HCT116 (cell line): ENCODE data around the gene AIMP1. TPM values are rescaled to one million over a fixed set of nuclear protein-coding genes. Genes with fewer than 3 reads are reported as not detected.

Experiments used
- ATAC-seq: fragments of 200-7000 bp; cut with Tn5 transposase; 2 replicates; pipeline ENCODE4 v1.9.1; 2020; ENCODE audit warnings: mild to moderate bottlenecking, moderate library complexity
- BruUV-seq: library from RNA; stranded (reverse); fragments of 400-500 nt; replicated peaks from 2 replicates; lab custom pipeline; 2021; lab: Mats Ljungman, UMichigan
- CTCF ChIA-PET: fragments of 300-600 bp; sonication (Branson Sonifier 250); formaldehyde crosslinking; loops from one replicate; lab custom pipeline; 2021; ENCODE audit warnings: antibody characterized with exemption; lab: Charles Lee
- POLR2A ChIA-PET: fragments of 300-600, 350-600 bp; sonication (Branson Sonifier 250); formaldehyde crosslinking; loops from one replicate; lab custom pipeline; 2021; ENCODE audit warnings: antibody characterized with exemption; lab: Charles Lee
- RAD21 ChIA-PET, 2 experiments: fragments of 300-600 bp; sonication (Branson Sonifier 250); formaldehyde crosslinking; loops; one replicate each; lab custom pipeline; 2023; ENCODE audit warnings: low total read pairs in 2 of 2; ENCODE audit not compliant: uncharacterized antibody in 2 of 2, unreplicated experiment in 2 of 2, low non-redundant PET in 1 of 2; lab: Charles Lee
- DNase-seq: peaks from one replicate; pipeline ENCODE4 v3.0.0-alpha.2; 2010; ENCODE audit warnings: low read depth, low spot score
- H2AFZ ChIP-seq: fragments of 200-600 bp; shearing (Covaris generic), sonication (generic); 2 replicates; pipeline ENCODE4 v1.6.1; 2017; ENCODE audit warnings: low read depth, mixed run types, mixed read lengths, antibody characterized with exemption, low read length; ENCODE audit not compliant: poor library complexity, severe bottlenecking
- H3K27ac ChIP-seq: 2 replicates; pipeline ENCODE4 v1.5.1; 2012; ENCODE audit warnings: low read depth, low read length
- H3K27me3 ChIP-seq: fragments of 200-600 bp; sonication (generic); 2 replicates; pipeline ENCODE4 v1.6.1; 2016; ENCODE audit warnings: mixed run types, low read length, mixed read lengths; ENCODE audit not compliant: insufficient read depth
- H3K36me3 ChIP-seq, 2 experiments: fragments of 200-500 bp in 1 of 2; fragments of 200-600 bp in 1 of 2; sonication (Bioruptor generic) in 1 of 2; sonication (generic) in 1 of 2; 2 replicates each; pipeline versions ENCODE4 v1.5.1 to v1.6.1; 2014 to 2016; ENCODE audit warnings: low read length in 2 of 2, inconsistent platforms in 1 of 2, mixed read lengths in 1 of 2, mixed run types in 1 of 2; ENCODE audit not compliant: insufficient read depth in 2 of 2, control insufficient read depth in 1 of 2
- H3K4me1 ChIP-seq, 2 experiments: fragments of 200-600 bp in 1 of 2; sonication (generic) in 1 of 2; 2 replicates each; pipeline versions ENCODE4 v1.5.1 to v1.6.1; 2012 to 2017; ENCODE audit warnings: low read length in 2 of 2, inconsistent platforms in 1 of 2, mild to moderate bottlenecking in 1 of 2, mixed read lengths in 1 of 2, mixed run types in 1 of 2, moderate library complexity in 1 of 2; ENCODE audit not compliant: insufficient read depth in 2 of 2, control insufficient read depth in 1 of 2
- H3K4me2 ChIP-seq: fragments of 200-600 bp; sonication (generic); 2 replicates; pipeline ENCODE4 v1.6.1; 2017; ENCODE audit warnings: mixed run types, low read length, mixed read lengths
- H3K4me3 ChIP-seq, 2 experiments: fragments of 200-600 bp in 1 of 2; sonication (generic) in 1 of 2; replicated peaks in 1 of 2; 2 replicates each; pipeline ENCODE4 v1.5.1; 2011 to 2016; ENCODE audit warnings: low read length in 2 of 2, control low read depth in 1 of 2, low read depth in 1 of 2, mild to moderate bottlenecking in 1 of 2, mixed read lengths in 1 of 2, mixed run types in 1 of 2
- H3K79me2 ChIP-seq: fragments of 200-600 bp; sonication (generic); 2 replicates; pipeline ENCODE4 v1.6.1; 2017; ENCODE audit warnings: mild to moderate bottlenecking, mixed run types, low read length, moderate library complexity, mixed read lengths; ENCODE audit not compliant: insufficient read depth
- H3K9ac ChIP-seq: fragments of 200-600 bp; sonication (generic); 2 replicates; pipeline ENCODE4 v1.6.1; 2016; ENCODE audit warnings: low read length, mixed read lengths
- H3K9me2 ChIP-seq: fragments of 200-600 bp; sonication (generic), shearing (Covaris generic); 2 replicates; pipeline ENCODE4 v1.6.1; 2017; ENCODE audit warnings: mixed run types, mild to moderate bottlenecking, moderate library complexity; ENCODE audit not compliant: insufficient read depth
- H3K9me3 ChIP-seq, 2 experiments: fragments of 200-500 bp in 1 of 2; fragments of 200-600 bp in 1 of 2; sonication (Bioruptor generic) in 1 of 2; sonication (generic) in 1 of 2; 2 replicates each; pipeline ENCODE4 v1.6.1; 2014 to 2017; ENCODE audit warnings: low read length in 2 of 2, mixed read lengths in 2 of 2, inconsistent platforms in 1 of 2, low read depth in 1 of 2, mild to moderate bottlenecking in 1 of 2, mixed run types in 1 of 2, moderate library complexity in 1 of 2; ENCODE audit not compliant: control insufficient read depth in 1 of 2, insufficient read depth in 1 of 2
- H4K20me1 ChIP-seq: fragments of 200-600 bp; sonication (generic), shearing (Covaris generic); 2 replicates; pipeline ENCODE4 v1.6.1; 2017; ENCODE audit warnings: mixed run types, mild to moderate bottlenecking, moderate library complexity; ENCODE audit not compliant: insufficient read depth
- ATF3 ChIP-seq: IDR thresholded peaks from 2 replicates; pipeline ENCODE4 v1.6.1; 2012
- CEBPB ChIP-seq: IDR thresholded peaks from 2 replicates; pipeline ENCODE4 v1.6.1; 2012; ENCODE audit warnings: low read depth
- CTCF ChIP-seq, 3 experiments: fragments of 200-600 bp in 1 of 3; sonication (generic) in 1 of 3; IDR thresholded peaks in 2 of 3; conservative IDR thresholded peaks in 1 of 3; 2 replicates each; pipeline ENCODE4 v1.5.1; 2012 to 2017; ENCODE audit warnings: low read depth in 2 of 3, low read length in 2 of 3, antibody characterized with exemption in 1 of 3, borderline replicate concordance in 1 of 3, control low read depth in 1 of 3, mild to moderate bottlenecking in 1 of 3, mixed read lengths in 1 of 3, mixed run types in 1 of 3, moderate library complexity in 1 of 3; ENCODE audit not compliant: insufficient read depth in 1 of 3
- JUND ChIP-seq: IDR thresholded peaks from 2 replicates; pipeline ENCODE4 v1.6.1; 2012
- POLR2A ChIP-seq: IDR thresholded peaks from 2 replicates; pipeline ENCODE4 v1.7.0; 2011; ENCODE audit warnings: borderline replicate concordance; ENCODE audit not compliant: insufficient read depth, insufficient read length; ENCODE audit errors: extremely low read depth
- POLR2AphosphoS5 ChIP-seq: IDR thresholded peaks from 2 replicates; pipeline ENCODE4 v1.6.1; 2011; ENCODE audit warnings: mild to moderate bottlenecking, low read depth, low read length, moderate library complexity
- SP1 ChIP-seq: IDR thresholded peaks from 2 replicates; pipeline ENCODE4 v1.6.1; 2012; ENCODE audit warnings: low read depth
- intact Hi-C: fragments of 100-400 bp; cut with micrococcal nuclease; formaldehyde crosslinking; loops from 2 replicates; pipeline ENCODE4 v1.10.0; 2022
- total RNA-seq: library from RNA; stranded (reverse); gene quantifications from one replicate; pipeline ENCODE4 v1.2.1, GENCODE V29; 2021; ENCODE audit not compliant: unreplicated experiment

AIMP1 gene
- total RNA-seq, 1 experiment from 2014 or later, result 67.4 TPM

- H3K27ac ChIP-seq, result no peak overlapping the region
- TF ChIP-seq JUND (no peak), ATF3 (no peak), POLR2AphosphoS5 (no peak), SP1 (no peak), POLR2A (no peak)
- ChIA-PET RAD21 (no interaction called here), CTCF (no interaction called here), POLR2A (no interaction called here)
- intact Hi-C loops, result no loop called here
- no peaks in the 10 kb centered on the region for H3K27me3 ChIP-seq
- no peaks in the 10 kb centered on the region for H3K9me3 ChIP-seq
- H3K9me2 ChIP-seq, result no peaks in the 10 kb centered on the region
- no peak overlapping the region for H3K9ac ChIP-seq
- BruUV-seq, result no TSS peak
- H3K36me3 ChIP-seq, result no peaks in the 10 kb centered on the region
- ATAC-seq (no peak), DNase-seq (no peak)
- H3K4me2 ChIP-seq, result no peak overlapping the region
- H3K4me1 ChIP-seq, result peaks cover 0 to 9% of the 10 kb centered on the region in 2 experiments; a peak in 2 of 4 replicates
- no peaks in the 10 kb centered on the region for H3K79me2 ChIP-seq
- H2AFZ ChIP-seq, result no peak overlapping the region
- no peak overlapping the region for H3K4me3 ChIP-seq
- no peaks in the 10 kb centered on the region for H4K20me1 ChIP-seq
Observed at GRCh38 chr4:106364282-106364681, 47.9 kb downstream of the AIMP1 start.

- H3K4me3 ChIP-seq, result no peak overlapping the region
- H3K9me3 ChIP-seq, result no peaks in the 10 kb centered on the region
- peaks cover 0 to 11% of the 10 kb centered on the region in 2 experiments; a peak in 2 of 4 replicates for H3K4me1 ChIP-seq
- H3K36me3 ChIP-seq, result no peaks in the 10 kb centered on the region
- no peak for TF ChIP-seq CTCF (IDR thresholded peaks at IDR 0.05 in 2 of 3, conservative IDR thresholded peaks at IDR 0.05 in 1 of 3; ENCODE audit: borderline replicate concordance in 1 of 3, insufficient read depth in 1 of 3, low read depth in 2 of 3, low read length in 2 of 3)
- peak; percentile 68 for TF ChIP-seq CEBPB
- peak; percentile 25; the same call in 1 of the 2 replicates for TF ChIP-seq JUND
- H3K79me2 ChIP-seq, result no peaks in the 10 kb centered on the region
- POLR2A ChIA-PET, result interaction anchor here (0.7 kb wide), 1 partner anchor 50 kb away, joined by 3 read pairs; the partner anchor contains the start of genes AIMP1 and TBCK
- RAD21 ChIA-PET, result no interaction called here
- H4K20me1 ChIP-seq, result no peaks in the 10 kb centered on the region
- H3K4me2 ChIP-seq, result peak overlapping the region; percentile 5; the same call in 1 of the 2 replicates
- CTCF ChIA-PET, result no interaction called here
- intact Hi-C loops, result no loop called here
- peak; percentile 54; the same call in 1 of the 2 replicates for ATAC-seq
- no peak for DNase-seq
- no peaks in the 10 kb centered on the region for H3K27me3 ChIP-seq
- no TSS peak for BruUV-seq
- no peak overlapping the region for H3K9ac ChIP-seq
- H3K9me2 ChIP-seq, result no peaks in the 10 kb centered on the region
- H2AFZ ChIP-seq, result no peak overlapping the region
- no peak overlapping the region for H3K27ac ChIP-seq
Observed at GRCh38 chr4:106365613-106366012, 49.3 kb downstream of the AIMP1 start.
